K562 (cell line): ENCODE results near the gene SYT3. TPM values are rescaled to one million over a fixed set of nuclear protein-coding genes. Genes with fewer than 3 reads are reported as not detected.

ENCODE experiments used
- ADNP ChIP-seq: fragments of 200-800 bp; sonication (Bioruptor generic); IDR thresholded peaks from 2 replicates; pipeline ENCODE4 v1.6.1; 2016; ENCODE audit warnings: missing genetic modification characterization, missing compliant biosample characterization
- CTBP1 ChIP-seq: fragments of 450-650 bp; IDR thresholded peaks from 2 replicates; pipeline ENCODE4 v1.6.1; 2016; ENCODE audit warnings: borderline replicate concordance
- CTCF ChIP-seq, 3 experiments: IDR thresholded peaks in 2 of 3; conservative IDR thresholded peaks in 1 of 3; 2 replicates each; pipeline ENCODE4 v1.5.1; 2011 to 2012; ENCODE audit warnings: low read length in 3 of 3, mild to moderate bottlenecking in 3 of 3, control low read depth in 2 of 3, improper control_type of control experiment in 1 of 3, inconsistent platforms in 1 of 3, low read depth in 1 of 3, mixed read lengths in 1 of 3, moderate library complexity in 1 of 3; ENCODE audit not compliant: insufficient read depth in 2 of 3
- DPF2 ChIP-seq: fragments of 450-650 bp; IDR thresholded peaks from 2 replicates; pipeline ENCODE4 v1.6.1; 2016
- JUN ChIP-seq, 2 experiments: sonication (generic) in 1 of 2; formaldehyde crosslinking in 1 of 2; IDR thresholded peaks; 2 replicates each; pipeline versions ENCODE4 v1.6.1 to v1.8.0; 2012 to 2022; ENCODE audit warnings: borderline replicate concordance in 2 of 2, mild to moderate bottlenecking in 2 of 2, improper control_type of control experiment in 1 of 2, low read depth in 1 of 2, low read length in 1 of 2, missing genetic modification reagents in 1 of 2
- JUND ChIP-seq, 2 experiments: IDR thresholded peaks; 2 replicates in 1 of 2; 3 replicates in 1 of 2; pipeline ENCODE4 v1.6.1; 2011; ENCODE audit warnings: borderline replicate concordance in 2 of 2, low read depth in 2 of 2, low read length in 2 of 2, improper control_type of control experiment in 1 of 2, missing biosample characterization in 1 of 2, missing genetic modification characterization in 1 of 2, missing genetic modification reagents in 1 of 2
- KDM1A ChIP-seq, 2 experiments: fragments of 450-650 bp; IDR thresholded peaks; 2 replicates each; pipeline ENCODE4 v1.6.1; 2016; ENCODE audit warnings: mild to moderate bottlenecking in 2 of 2
- KDM2B ChIP-seq: fragments of 250-450 bp; sonication (Bioruptor Pico); IDR thresholded peaks from 2 replicates; pipeline ENCODE4 v1.8.0; 2021; ENCODE audit warnings: mild to moderate bottlenecking, moderate library complexity
- MAFG ChIP-seq: fragments of 450-650 bp; conservative IDR thresholded peaks from 2 replicates; pipeline ENCODE4 v1.6.1; 2016; ENCODE audit warnings: missing genetic modification characterization, missing compliant biosample characterization
- RBM25 ChIP-seq: fragments of 200-400 bp; formaldehyde crosslinking; IDR thresholded peaks from 2 replicates; pipeline ENCODE4 v1.6.1; 2018; ENCODE audit warnings: low read length, low read depth, moderate library complexity; ENCODE audit not compliant: severe bottlenecking
- ZNF224 ChIP-seq: sonication (generic); formaldehyde crosslinking; IDR thresholded peaks from 2 replicates; pipeline ENCODE4 v1.8.0; 2022; ENCODE audit warnings: mild to moderate bottlenecking, missing genetic modification reagents
- polyA plus RNA-seq, 8 experiments: library from polyadenylated mRNA; depleted of rRNA in 4 of 8; stranded (reverse) in 5 of 8; unstranded in 3 of 8; fragments of >200 nt; fragmentation: Nextera tagmentation in 2 of 8; fragmentation: Illumina TruSeq in 1 of 8; extraction: Ambion mirVana in 2 of 8; extraction: Trizol in 1 of 8; gene quantifications; 2 replicates each; pipeline versions ENCODE4 v1.2.1 to v1.2.3, GENCODE V29; 2011 to 2014; ENCODE audit warnings: inconsistent platforms in 1 of 8, missing spikeins in 1 of 8
- total RNA-seq, 7 experiments: library from RNA; depleted of rRNA in 6 of 7; stranded (reverse); fragments of >200 nt in 6 of 7; fragmentation: Illumina TruSeq in 2 of 7; extraction: Trizol in 2 of 7; gene quantifications; 2 replicates each; pipeline versions ENCODE4 v1.2.1 to v1.2.3, GENCODE V29; 2011 to 2021; ENCODE audit warnings: low replicate concordance in 1 of 7

Gene SYT3
- total and polyA plus RNA-seq, 9 of the 15 experiments (the other 6 are each of a cell fraction or from before 2014, with no cell fraction given), result 0.36 to 2.0 (median 0.54) TPM; not detected in 2

GRCh38 chr19:50646074-50646807 lies 6.6 kb upstream of the SYT3 start (continued):
- 0 out of 2 replicates have a peak, but pooled peaks have one; percentile 4 for TF ChIP-seq MAFG (tag)
- TF ChIP-seq CTCF (IDR thresholded peaks at IDR 0.05 in 2 of 3, conservative IDR thresholded peaks at IDR 0.05 in 1 of 3; ENCODE audit: insufficient read depth in 2 of 3, low read depth in 1 of 3, low read length in 3 of 3), result no peak
- peak; percentile 43 for TF ChIP-seq RBM25
- peak; percentile 76 for TF ChIP-seq DPF2
- no peak for TF ChIP-seq KDM2B (CRISPR knock-in tag)
- peak; percentile 52; the same call in 1 of the 2 replicates for TF ChIP-seq JUN (IDR thresholded peaks at IDR 0.05; ENCODE audit: borderline replicate concordance, low read depth, low read length)
- TF ChIP-seq JUN (CRISPR knock-in tag; IDR thresholded peaks at IDR 0.05; ENCODE audit: borderline replicate concordance), result no peak
- peak; percentile 70 to 85 for TF ChIP-seq KDM1A (IDR thresholded peaks at IDR 0.05)
- TF ChIP-seq ADNP (tag), result peak; percentile 78
- 0 out of 2 replicates have a peak, but pooled peaks have one; percentile 23 for TF ChIP-seq CTBP1
- peak; percentile 77 for TF ChIP-seq JUND (IDR thresholded peaks at IDR 0.05; ENCODE audit: borderline replicate concordance, low read depth, low read length)
- TF ChIP-seq JUND (tag; IDR thresholded peaks at IDR 0.05; ENCODE audit: borderline replicate concordance, low read depth, low read length), result peak; percentile 25; the same call in 1 of the 3 replicates
- no peak for TF ChIP-seq ZNF224
